Activated B cell treated with CpG ODN at 0.5 μM for 24 hours (primary cell): Measurements from ENCODE around the gene CFAP65. TPM values are rescaled to one million over a fixed set of nuclear protein-coding genes. Genes with fewer than 3 reads are reported as not detected.
A peak's percentile ranks its signal among the peaks of the same experiment; 100 is the strongest.

Source experiments
- ATAC-seq: fragments of 200-7000 bp; cut with Tn5 transposase; one replicate; pipeline ENCODE4 v1.10.0; 2021; ENCODE audit warnings: low read depth, mild to moderate bottlenecking, moderate library complexity
- CTCF ChIA-PET: fragments of 350-600 bp; sonication (Branson Sonifier 250); formaldehyde crosslinking; loops from one replicate; lab custom pipeline; 2021; ENCODE audit warnings: antibody characterized with exemption; lab: Charles Lee
- POLR2A ChIA-PET: fragments of 350-600 bp; sonication (Branson Sonifier 250); formaldehyde crosslinking; loops from one replicate; lab custom pipeline; 2021; ENCODE audit warnings: antibody characterized with exemption; lab: Charles Lee
- DNase-seq: peaks from one replicate; pipeline ENCODE4 v3.0.0; 2022
- H3K27ac Mint-ChIP-seq: one replicate; pipeline ENCODE4 v1.8.0; 2020; ENCODE audit warnings: mixed read lengths
- H3K27me3 Mint-ChIP-seq: one replicate; pipeline ENCODE4 v1.8.0; 2021; ENCODE audit warnings: mixed read lengths
- H3K36me3 Mint-ChIP-seq: one replicate; pipeline ENCODE4 v1.8.0; 2021; ENCODE audit warnings: low read depth, mixed read lengths
- H3K4me1 Mint-ChIP-seq: one replicate; pipeline ENCODE4 v1.8.0; 2021; ENCODE audit warnings: mixed read lengths
- H3K4me3 Mint-ChIP-seq: one replicate; pipeline ENCODE4 v1.8.0; 2020; ENCODE audit warnings: mild to moderate bottlenecking, mixed read lengths
- H3K9me3 Mint-ChIP-seq: one replicate; pipeline ENCODE4 v1.8.0; 2020; ENCODE audit warnings: mixed read lengths
- CTCF ChIP-seq: fragments of 200-600 bp; IDR thresholded peaks from one replicate; pipeline ENCODE4 v1.8.0; 2022; ENCODE audit warnings: antibody characterized with exemption, mild to moderate bottlenecking
- intact Hi-C: fragments of 100-400 bp; cut with micrococcal nuclease; formaldehyde crosslinking; loops from one replicate; pipeline ENCODE4 v1.15.1; 2024
- total RNA-seq: library from RNA; stranded (reverse); gene quantifications from 2 replicates; pipeline ENCODE4 v1.2.3, GENCODE V29; 2022

The CFAP65 gene
- total RNA-seq, 1 donor from 2014 or later, result not detected

GRCh38 chr2:218959761-218960308 lies 81.5 kb downstream of the CFAP65 start:
- no peak for TF ChIP-seq CTCF
- intact Hi-C loops, result loop anchor here (1.0 to 5.0 kb wide), 2 partner anchors 84 to 347 kb away; partner anchors contain the start of gene PTPRN
- Mint-ChIP-seq H3K27me3 (peaks cover 55% of the 10 kb centered on the region), H3K9me3 (no peaks in the 10 kb centered on the region), H3K4me3 (no peak overlapping the region), H3K36me3 (no peaks in the 10 kb centered on the region), H3K27ac (no peak overlapping the region), H3K4me1 (peaks cover 15% of the 10 kb centered on the region)
- ATAC-seq (no peak), DNase-seq (no peak)
- ChIA-PET CTCF (interaction anchor here (1.2 to 2.1 kb wide), 2 partner anchors 21 to 84 kb away, joined by 5 to 6 read pairs; no protein-coding TSS in a partner anchor), POLR2A (interaction anchor here (0.9 kb wide), 1 partner anchor 62 kb away, joined by 3 read pairs; no protein-coding TSS in a partner anchor)

DNA sequence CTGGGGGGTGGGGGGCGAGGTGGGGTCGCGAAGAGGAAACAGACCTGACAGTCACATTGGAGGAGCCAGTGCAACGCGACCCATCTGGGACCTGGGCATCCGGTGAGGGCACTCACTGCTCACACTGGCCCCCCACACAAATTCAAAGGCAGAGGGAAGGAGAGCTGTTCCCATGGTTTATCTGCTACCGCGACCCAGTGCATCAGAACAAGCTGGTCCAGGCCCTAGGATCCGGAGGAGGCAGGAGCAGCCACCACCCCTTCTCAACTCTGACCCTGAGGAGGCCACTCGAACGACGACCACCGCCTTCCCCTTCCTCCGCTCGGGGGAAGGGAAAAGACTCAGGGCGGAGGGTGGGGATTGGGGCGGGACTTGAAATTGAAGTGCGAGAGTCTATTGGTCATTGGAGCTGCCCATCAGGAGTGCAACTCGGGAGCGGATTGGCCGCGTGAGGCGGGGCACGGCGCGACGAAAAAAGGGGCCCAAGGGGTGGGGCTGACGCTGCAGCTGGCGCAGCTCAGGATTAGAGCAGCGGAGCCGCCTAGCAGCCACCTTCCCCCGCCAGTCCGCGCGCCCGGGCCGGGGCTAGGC lies 82.1 kb downstream of the CFAP65 start, which contains the start of gene CDK5R2:
Gene CDK5R2 (plus strand): TSS at position 526 of the 591 bp plus-strand sequence. CDS start 155 bp downstream, outside the sequence.
- Mint-ChIP-seq H3K27ac (no peak within 1 kb of the TSS), H3K36me3 (no peaks in the 10 kb centered on the region), H3K4me3 (peak within 1 kb of the TSS; percentile 69), H3K27me3 (peaks cover 55% of the 10 kb centered on the region), H3K9me3 (no peaks in the 10 kb centered on the region), H3K4me1 (peaks cover 15% of the 10 kb centered on the region)
- ChIA-PET POLR2A (interaction anchor here (0.6 to 0.9 kb wide), 3 partner anchors 50 to 482 kb away, joined by 3 to 4 read pairs (median 4); no protein-coding TSS in a partner anchor), CTCF (interaction anchor here (1.2 to 2.1 kb wide), 2 partner anchors 21 to 83 kb away, joined by 5 to 6 read pairs; no protein-coding TSS in a partner anchor)
- intact Hi-C loops, result loop anchor here (1.0 kb wide), 1 partner anchor 83 kb away; no protein-coding TSS in a partner anchor
- TF ChIP-seq CTCF, result no peak
- peak; percentile 66 for DNase-seq
- peak; percentile 99 for ATAC-seq

GRCh38 chr2:218958276-218958675 lies 83.0 kb downstream of the CFAP65 start:
- H3K4me3 Mint-ChIP-seq, result peak overlapping the region; percentile 69
- ATAC-seq (no peak), DNase-seq (no peak)
- H3K9me3 Mint-ChIP-seq, result no peaks in the 10 kb centered on the region
- H3K27me3 Mint-ChIP-seq, result peaks cover 51% of the 10 kb centered on the region
- TF ChIP-seq CTCF, result no peak
- POLR2A ChIA-PET, result no interaction called here
- no peak overlapping the region for H3K27ac Mint-ChIP-seq
- CTCF ChIA-PET, result interaction anchor here (2.1 kb wide), 1 partner anchor 82 kb away, joined by 6 read pairs; no protein-coding TSS in a partner anchor
- H3K4me1 Mint-ChIP-seq, result peaks cover 15% of the 10 kb centered on the region
- no peaks in the 10 kb centered on the region for H3K36me3 Mint-ChIP-seq
- intact Hi-C loops, result no loop called here

DNA sequence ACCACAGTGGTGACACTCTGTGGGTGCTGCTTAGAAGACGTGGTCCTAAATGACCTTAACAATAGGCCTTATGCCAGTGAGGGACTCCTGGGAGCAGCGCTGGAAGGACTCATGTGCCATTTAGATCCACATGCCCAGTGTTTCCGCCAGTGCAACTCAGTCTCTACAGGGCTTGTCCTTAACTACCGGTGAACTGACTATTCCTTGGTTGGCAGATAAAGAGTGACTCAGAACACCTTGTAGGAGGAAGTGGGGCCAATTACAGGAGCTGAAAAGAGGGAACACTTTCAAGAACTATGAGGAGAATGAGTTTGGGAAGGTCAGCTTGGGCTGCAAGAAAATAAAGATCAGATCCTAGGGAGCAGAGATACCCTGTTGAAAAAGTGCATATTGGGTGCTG lies 83.6 kb downstream of the CFAP65 start:
- intact Hi-C loops, result no loop called here
- H3K4me1 Mint-ChIP-seq, result peaks cover 15% of the 10 kb centered on the region
- CTCF ChIA-PET, result interaction anchor here (2.1 kb wide), 1 partner anchor 81 kb away, joined by 6 read pairs; no protein-coding TSS in a partner anchor
- no peak for TF ChIP-seq CTCF
- H3K27me3 Mint-ChIP-seq, result peaks cover 48% of the 10 kb centered on the region
- H3K4me3 Mint-ChIP-seq, result no peak overlapping the region
- DNase-seq (no peak), ATAC-seq (no peak)
- POLR2A ChIA-PET, result no interaction called here
- H3K27ac Mint-ChIP-seq, result no peak overlapping the region
- no peaks in the 10 kb centered on the region for H3K9me3 Mint-ChIP-seq
- no peaks in the 10 kb centered on the region for H3K36me3 Mint-ChIP-seq

GRCh38 chr2:218956039-218956438 lies 85.3 kb downstream of the CFAP65 start:
- ChIA-PET POLR2A (no interaction called here), CTCF (no interaction called here)
- Mint-ChIP-seq H3K4me1 (peaks cover 12% of the 10 kb centered on the region), H3K4me3 (no peak overlapping the region), H3K9me3 (no peaks in the 10 kb centered on the region), H3K36me3 (no peaks in the 10 kb centered on the region), H3K27ac (no peak overlapping the region), H3K27me3 (peaks cover 46% of the 10 kb centered on the region)
- intact Hi-C loops, result no loop called here
- ATAC-seq (no peak), DNase-seq (no peak)
- TF ChIP-seq CTCF, result no peak
